Measurements from ENCODE around the gene KRTAP3-3.
"Not testable (repeated sequence)": the region's sequence is repeated elsewhere in the genome, so short reads cannot be mapped to it uniquely, and the experiment has no call there.

Gene KRTAP3-3

GRCh38 chr17:41004397-41004796 lies 10.4 kb upstream of the KRTAP3-3 start:
- no peak for DNase-seq (ENCODE audit: low read depth)

GRCh38 chr17:41003926-41004325 lies 10.0 kb upstream of the KRTAP3-3 start:
- no peak for DNase-seq (ENCODE audit: low read depth)

DNA sequence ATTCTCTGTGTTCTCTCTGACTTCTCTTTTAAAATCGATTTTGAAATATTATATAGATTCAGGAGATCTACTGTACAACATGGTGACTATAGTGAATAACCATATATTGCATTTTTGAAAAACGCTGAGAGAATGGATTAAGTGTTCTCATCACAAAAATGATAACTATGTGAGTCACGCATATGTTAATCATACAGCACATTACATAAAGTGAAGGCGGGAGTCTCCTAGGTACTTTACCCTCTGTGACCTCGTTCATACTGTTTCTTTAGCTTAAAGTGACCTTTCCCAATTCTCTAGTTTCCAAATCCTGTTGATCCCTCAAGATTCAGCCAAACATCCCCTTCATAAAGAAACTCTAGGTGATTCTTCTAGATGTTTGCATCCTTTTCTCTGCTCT lies 8.8 kb upstream of the KRTAP3-3 start:
- no peak for DNase-seq (ENCODE audit: low read depth)

- no peak for DNase-seq (ENCODE audit: low read depth)
Measured at GRCh38 chr17:41001795-41002194, 7.8 kb upstream of the KRTAP3-3 start.

DNA sequence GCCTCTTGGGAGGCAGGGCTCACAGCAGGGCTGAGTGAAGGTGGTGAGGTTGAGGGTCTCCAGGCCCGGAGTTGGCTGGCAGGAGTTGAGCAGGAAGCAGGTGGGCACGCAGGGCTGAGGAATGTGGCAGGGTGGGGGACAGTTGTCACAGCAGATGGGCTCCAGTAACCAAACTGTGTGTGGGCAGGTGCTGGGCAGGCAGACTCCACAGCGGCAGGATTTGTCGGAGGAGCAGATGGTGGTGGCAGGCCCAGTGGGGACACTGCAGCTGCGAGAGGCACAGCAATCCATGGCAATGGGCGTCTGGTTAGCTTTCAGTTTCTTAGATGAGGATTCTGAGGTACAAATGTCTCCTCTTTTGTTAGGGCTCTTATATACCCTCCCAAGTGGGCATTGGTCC lies 5.6 kb upstream of the KRTAP3-3 start, which contains the start of gene KRTAP3-2:
KRTAP3-2 (minus strand) TSS at position 344 of the 400 bp plus-strand sequence; CDS start at position 291, 53 bp downstream.
- DNase-seq (ENCODE audit: low read depth), result not testable (repeated sequence)

GRCh38 chr17:40997361-40997760 lies 3.4 kb upstream of the KRTAP3-3 start:
- no peak for DNase-seq (ENCODE audit: low read depth)

DNA sequence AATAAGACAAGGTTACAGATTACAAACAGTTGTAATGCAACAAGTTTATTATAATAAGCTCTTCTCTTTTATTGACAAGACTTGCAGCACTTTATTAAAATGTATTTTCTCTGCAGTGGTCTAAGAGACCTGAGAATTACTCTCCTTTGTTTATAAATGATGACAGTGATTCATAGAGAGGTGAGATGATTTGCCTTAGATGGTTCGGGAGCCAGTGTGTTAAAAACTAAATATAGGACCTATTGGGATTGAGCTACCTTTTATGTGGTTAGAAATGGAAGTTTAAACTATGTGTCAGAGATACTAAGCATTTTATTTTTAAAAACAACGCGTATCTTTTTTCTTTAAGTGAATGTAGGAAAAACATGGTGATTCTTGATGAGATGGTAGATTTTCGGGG lies 2.9 kb upstream of the KRTAP3-3 start:
- DNase-seq (ENCODE audit: low read depth), result no peak

DNA sequence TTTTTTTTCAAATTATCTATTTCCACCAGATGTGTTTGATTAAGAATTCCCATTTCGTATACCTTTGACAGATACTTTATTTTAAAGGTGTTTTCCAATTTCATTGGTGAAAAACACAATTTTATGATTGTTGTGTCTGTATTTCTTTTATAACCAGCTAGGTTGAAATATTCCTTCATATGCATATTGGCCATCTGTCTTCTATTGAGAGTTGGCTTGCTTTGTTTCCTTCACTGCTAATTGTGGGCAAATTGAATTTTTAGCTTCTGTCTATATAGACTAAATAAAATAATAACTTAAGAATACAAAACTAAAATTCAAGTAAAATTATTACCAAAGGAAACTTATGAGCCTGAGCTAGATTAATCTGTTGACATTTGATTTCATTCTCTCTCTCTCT lies 1.2 kb upstream of the KRTAP3-3 start:
- DNase-seq (ENCODE audit: low read depth), result no peak

DNA sequence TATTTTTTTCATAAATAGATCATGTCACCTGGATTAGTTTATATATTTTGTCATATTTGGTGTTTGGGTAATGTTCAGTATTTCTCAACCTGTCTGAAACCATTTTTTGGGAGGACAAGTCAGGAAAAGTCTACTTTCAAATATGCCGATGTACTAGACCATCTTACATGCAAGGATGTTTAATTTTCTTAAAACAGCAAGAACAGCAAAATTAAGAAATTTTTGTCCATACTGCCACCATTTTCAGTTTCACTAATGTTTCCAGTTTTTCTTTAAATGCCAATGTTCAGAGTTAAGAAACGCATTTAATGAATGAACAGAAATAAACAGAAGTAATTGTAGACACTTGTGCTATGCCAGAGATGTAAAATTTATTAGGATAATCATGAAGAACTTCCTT lies 880 bp downstream of the KRTAP3-3 start:
- DNase-seq (ENCODE audit: low read depth), result no peak

DNA sequence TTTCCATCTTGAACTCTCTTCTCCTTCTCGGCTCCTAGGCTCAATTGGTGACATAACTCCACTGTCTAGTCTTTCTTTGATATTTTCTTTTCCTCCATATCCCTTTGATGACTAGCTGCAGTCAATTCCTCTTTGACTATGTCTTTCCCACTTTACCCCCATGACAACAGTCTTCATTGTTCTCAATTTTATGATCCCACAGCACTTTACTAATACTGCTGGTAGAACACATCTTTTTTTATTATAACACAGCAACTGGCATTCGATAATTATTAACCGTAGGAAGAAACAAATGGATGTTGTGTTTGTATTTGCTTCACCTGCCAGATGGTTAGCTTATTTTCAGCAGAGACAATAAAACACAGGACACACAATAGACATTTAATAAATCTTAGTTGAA lies 1.3 kb downstream of the KRTAP3-3 start:
- DNase-seq (ENCODE audit: low read depth), result no peak

GRCh38 chr17:40986920-40987319 lies 7.0 kb downstream of the KRTAP3-3 start:
- no peak for DNase-seq (ENCODE audit: low read depth)

DNA sequence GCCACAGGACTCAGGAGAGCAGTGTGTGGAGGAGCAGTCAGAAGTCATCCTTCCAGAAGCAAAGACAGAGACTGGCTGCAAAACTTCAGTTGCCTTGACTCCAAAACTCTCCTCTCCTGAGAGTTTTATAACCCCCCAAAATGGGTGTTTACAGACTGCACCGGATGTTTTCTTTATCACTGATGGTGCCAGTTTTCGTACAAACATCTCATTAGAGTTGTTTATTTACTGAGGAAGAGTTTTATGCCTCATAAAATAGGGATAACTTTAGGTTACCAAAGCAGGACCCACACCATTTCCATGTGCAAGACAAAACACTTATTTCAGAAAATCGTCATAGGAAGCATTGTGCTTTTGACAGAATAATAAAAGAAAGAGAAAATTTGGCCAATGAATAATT lies 9.7 kb downstream of the KRTAP3-3 start, which contains the start of gene KRT40:
KRT40 (minus strand) TSS at position 101 of the 400 bp plus-strand sequence; CDS start at position 48, 53 bp downstream.
- no peak for DNase-seq (ENCODE audit: low read depth)

DNA sequence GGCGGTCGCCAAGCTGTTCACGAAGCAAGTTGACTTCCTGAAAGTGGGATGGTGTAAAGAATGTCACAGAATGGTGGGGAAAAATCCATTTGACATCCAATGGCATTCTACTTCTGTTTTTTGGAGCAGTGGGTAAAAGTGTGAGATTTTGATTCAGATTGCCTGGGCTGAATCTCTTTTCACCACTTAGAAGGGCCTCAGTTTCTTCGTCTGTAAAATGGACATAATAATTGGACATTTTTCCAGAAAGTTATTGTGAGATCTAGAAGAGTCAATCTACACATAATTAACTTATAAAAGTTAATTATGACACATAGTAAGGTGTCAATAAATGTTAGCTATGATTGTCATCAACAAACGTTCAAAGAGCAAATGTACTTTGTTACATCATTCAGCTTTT lies 12.8 kb downstream of the KRTAP3-3 start:
- no peak for DNase-seq (ENCODE audit: low read depth)

DNA sequence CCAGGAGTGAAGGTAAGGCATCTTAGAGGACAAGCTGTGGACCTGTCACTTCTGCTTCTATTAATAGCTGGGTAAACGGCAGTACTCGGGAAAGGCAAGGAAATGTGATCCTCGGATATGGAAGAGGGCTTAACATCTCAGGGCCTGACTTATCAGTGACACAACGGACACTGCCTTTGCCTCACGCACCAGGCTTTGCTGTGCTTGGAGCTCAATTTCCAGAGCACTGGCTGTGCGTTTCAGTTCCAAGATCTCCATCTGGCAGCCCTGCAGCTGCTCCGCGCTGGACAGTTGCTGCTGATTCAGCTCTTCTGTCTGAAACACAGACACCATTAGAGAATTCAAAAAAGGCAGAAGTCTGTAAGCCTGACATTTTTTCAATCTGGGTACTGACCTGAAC lies 13.4 kb downstream of the KRTAP3-3 start:
- no peak for DNase-seq (ENCODE audit: low read depth)

DNA sequence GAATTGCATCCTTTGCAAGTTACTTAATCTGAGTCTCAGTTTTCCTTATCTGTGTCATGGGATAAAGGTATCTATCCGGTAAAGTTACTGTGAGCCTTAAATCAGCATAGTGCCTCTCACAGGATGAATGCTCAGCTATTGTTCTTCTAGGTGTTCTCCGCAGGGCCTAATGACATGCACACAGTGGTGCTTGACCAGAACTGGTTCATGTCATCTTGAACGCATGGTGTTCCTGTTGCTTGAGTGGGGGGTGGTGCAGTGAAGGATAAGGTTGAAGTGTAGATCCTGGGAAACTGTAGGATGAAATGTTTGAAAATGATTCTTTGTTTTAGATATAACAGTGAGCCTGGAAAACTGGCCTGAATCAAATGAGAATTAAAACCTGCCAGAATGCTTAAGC lies 13.8 kb downstream of the KRTAP3-3 start:
- no peak for DNase-seq (ENCODE audit: low read depth)

- no peak for DNase-seq (ENCODE audit: low read depth)
Measured at GRCh38 chr17:40978575-40979151, 15.3 kb downstream of the KRTAP3-3 start.

DNA sequence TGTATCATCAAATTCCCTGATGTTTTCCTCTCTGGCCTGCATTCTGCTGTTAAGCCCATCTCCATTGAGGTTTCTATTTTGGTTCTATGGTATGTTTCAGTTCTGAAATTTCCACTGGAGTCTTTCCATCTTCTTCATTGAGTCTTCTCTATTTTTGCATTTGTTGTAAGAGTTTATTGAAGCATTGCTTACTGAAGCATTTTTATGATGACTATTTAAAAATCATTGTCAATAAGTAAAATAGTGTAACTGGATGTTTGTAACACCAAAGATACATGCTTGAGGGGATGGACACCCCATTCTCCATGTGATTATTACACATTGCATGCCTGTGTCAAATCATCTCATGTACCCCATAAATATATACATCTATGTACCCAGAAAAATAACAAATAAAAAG lies 18.4 kb downstream of the KRTAP3-3 start:
- no peak for DNase-seq (ENCODE audit: low read depth)

DNA sequence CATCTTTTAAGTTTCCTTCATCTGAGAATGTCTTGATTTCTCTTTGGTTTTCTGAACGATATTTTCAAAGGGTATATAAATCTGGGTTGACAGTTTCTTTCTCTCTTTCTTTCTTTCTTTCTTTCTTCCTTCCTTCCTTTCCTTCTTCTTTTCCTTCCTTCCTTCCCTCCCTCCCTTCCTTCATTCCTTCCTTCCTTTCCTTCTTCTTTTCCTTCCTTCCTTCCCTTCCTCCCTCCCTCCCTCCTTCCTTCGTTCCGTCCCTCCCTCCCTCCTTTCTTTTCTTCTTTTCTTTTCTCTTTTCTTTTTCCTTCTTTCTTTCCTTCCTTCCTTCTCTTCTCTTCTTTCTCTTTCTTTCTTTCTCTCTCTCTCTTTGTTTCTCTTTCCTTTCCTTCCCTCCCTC lies 19.6 kb downstream of the KRTAP3-3 start:
- no peak for DNase-seq (ENCODE audit: low read depth)

DNA sequence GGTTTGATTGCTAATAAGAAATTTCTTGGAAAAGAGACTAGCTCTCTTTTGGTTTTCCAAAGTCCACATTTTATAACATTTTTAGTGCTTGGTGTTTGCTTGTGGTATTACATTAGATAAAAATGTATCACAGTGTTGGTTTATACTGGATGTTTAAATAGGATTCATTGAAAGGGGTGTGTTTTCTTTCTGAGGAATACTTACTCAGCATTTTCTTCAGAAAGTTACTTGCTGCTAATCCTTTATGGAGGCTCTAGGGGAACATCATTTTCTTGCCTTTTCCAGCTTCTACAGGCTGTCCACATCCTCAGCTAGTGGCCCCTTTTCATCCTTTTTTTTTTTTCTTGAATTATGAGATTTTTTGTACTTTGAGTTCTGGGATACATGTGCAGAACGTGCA lies 26.4 kb downstream of the KRTAP3-3 start:
- no peak for DNase-seq (ENCODE audit: low read depth)

DNA sequence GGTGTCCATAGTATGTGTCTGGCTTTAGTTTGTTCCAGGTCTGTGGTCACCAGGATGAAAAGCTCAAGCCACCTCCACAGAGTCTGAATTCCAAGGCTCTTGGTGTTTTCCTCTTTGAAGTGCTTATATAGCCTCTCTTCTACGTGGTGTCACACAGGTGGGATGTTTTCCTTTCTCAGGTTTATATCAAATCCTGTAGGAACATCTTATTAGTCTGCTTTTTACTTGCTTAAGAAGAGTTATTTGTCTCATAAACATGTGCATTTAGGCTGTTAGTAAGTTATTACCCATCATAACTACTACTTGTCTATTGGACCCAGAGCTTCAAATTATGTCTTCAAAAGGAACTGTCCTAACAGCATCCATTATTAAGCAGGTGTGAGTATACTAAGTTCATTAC lies 27.1 kb downstream of the KRTAP3-3 start, which contains the start of gene KRT39:
KRT39 (minus strand) TSS at position 101 of the 400 bp plus-strand sequence; CDS start at position 9, 92 bp downstream.
- DNase-seq (ENCODE audit: low read depth), result no peak

DNA sequence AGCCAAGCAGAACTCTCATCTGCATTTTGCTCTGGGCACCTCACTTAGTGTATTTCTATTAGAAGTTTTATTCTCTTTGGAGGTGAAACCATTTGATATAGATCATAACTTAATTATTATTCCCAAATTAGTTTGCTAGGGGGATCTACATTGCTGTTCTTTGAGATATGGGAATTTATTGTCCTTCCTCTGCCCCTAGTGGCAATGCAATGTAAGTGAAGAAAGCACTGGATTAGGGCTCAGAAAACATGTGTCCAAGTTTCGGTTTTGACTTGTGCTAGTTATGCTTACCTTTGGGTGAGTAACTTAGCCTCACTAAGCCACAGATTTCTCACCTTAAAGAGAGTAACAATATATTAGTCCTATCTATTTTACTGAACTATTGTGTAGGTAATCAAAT lies 30.1 kb downstream of the KRTAP3-3 start:
- DNase-seq (ENCODE audit: low read depth), result no peak

DNA sequence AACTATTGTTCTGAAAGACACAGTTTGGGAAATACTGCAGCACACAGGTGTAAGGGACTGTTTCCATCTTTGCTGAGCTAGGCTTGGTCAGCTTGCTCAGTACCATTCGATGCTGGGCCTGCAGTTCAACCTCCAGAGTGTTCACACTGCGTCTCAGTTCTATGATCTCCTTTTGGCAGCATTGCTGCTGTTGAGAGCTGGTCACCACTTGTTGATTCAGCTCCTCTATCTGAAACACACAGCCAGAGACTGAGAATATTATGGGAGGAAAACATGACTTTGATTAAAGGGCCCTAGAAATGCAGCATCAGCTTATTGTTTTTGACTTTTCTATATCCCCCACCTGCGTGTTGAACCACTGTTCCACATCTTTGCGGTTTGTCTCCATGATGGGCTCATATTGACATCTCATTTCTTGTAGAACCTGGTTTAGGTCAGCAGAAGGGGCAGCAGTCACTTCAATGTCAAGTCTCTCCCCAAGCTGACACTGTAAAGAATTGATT lies 31.9 kb downstream of the KRTAP3-3 start:
- DNase-seq (ENCODE audit: low read depth), result no peak

DNA sequence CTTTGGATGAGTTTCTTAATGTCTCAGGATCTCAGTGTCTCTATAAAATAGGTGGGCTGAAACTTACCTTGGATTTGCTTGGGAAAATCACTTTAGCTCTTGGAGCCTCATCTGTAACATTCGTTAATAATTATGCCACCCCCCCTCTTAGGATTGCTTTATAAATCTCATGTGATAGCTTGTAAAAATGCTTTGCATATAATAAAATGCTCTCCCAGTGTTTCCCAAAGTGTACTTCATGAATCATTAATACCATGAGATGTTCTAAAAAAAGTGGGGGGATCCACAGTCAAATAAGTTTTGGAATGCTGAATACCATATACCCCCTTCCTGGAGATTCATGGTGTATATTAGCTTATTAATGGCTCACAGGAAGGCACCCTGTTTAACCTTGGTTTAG lies 32.4 kb downstream of the KRTAP3-3 start:
- DNase-seq (ENCODE audit: low read depth), result no peak

- no peak for DNase-seq (ENCODE audit: low read depth)
Measured at GRCh38 chr17:40960144-40960543, 33.8 kb downstream of the KRTAP3-3 start.
